Stimulated activated CD4-positive, alpha-beta T cell treated with anti-CD3 and anti-CD28 coated beads, Interleukin-15, amount 100 ng/mL, for 24 hours (primary cell): ENCODE measurements around the gene MAGEB17.
"Not testable (repeated sequence)": the region's sequence is repeated elsewhere in the genome, so short reads cannot be mapped to it uniquely, and the experiment has no call there.

ENCODE experiments used
- DNase-seq: peaks from one replicate; pipeline ENCODE4 v3.0.0-alpha.2; 2020

MAGEB17 gene

GRCh38 chrX:16167181-16167580, at the start of gene MAGEB17:
Gene MAGEB17, plus strand, starts transcription at chrX:16167481. Its CDS starts 2,902 bp downstream, at chrX:16170383.
- DNase-seq = no peak

- DNase-seq = no peak
Measured at GRCh38 chrX:16119353-16120220, 47.7 kb upstream of the MAGEB17 start.

DNA sequence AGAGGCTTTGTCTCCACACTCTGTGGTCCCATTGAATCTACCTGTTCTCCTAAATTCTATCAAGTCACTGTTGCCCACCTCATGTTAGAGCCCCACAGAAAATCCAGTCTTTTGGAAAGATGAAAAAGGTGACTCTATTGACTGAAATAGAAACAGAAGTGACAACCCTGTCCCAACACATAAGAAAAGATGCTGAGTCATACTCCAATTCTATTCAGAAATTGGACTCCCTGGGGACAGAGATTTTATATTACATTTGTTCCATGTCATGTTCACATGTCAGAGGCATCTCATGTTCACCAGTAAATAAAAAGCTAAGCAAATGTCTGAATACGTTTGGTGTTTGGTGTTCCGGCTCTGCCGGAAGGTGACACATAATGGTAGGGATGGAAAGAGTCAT, 46.9 kb upstream of the MAGEB17 start:
- no peak for DNase-seq

- DNase-seq = peak; percentile 70
Measured at GRCh38 chrX:16123222-16123786, 44.0 kb upstream of the MAGEB17 start, which contains the start of gene GRPR. Gene GRPR, plus strand, starts transcription at chrX:16123565. Its CDS starts 389 bp downstream, at chrX:16123954.

DNA sequence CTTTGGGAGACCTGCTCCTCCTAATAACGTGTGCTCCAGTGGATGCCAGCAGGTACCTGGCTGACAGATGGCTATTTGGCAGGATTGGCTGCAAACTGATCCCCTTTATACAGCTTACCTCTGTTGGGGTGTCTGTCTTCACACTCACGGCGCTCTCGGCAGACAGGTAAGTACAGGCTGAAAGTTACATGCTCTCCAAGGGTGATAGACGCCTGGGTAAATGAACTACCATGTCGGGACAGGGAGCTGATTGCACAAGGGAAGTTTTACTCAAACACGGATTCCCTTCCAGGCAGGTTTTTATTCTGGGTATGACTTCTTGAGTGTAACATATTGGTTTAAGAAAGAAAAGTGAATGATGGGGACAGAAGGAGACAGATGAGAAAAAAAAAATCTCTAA, 43.1 kb upstream of the MAGEB17 start:
- DNase-seq = no peak

DNA sequence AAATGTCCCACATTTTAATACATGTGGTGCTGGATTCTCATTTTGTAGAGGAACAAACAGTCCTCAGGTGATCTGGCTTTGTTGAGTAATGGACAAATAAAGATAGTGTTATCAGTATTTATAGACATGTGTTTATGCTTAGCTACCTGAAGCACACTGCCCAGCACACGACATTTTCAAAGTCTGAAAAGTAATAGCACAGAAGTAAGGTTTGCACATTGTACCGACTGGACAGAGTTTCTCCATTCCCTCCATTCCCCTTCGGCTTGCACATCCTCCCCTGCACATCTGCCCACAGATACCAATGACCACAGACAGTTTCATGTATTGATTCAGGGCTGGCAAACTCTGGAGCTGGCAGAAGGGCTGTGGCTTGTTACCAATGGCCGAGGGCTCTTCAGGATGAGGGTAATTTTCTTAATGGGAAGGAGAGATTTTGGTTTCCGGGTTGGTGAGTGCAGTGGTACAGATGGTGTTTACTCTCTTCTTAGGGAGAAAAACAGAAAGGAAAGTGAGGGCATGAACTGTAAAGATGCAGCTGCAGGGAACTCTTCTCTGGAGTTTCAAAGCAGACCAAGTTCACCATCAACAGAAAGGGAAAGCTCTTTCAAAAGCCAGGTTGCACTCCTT, 41.6 kb upstream of the MAGEB17 start:
- DNase-seq = no peak

GRCh38 chrX:16130707-16131106, 36.6 kb upstream of the MAGEB17 start:
- no peak for DNase-seq

- DNase-seq = no peak
Measured at GRCh38 chrX:16134936-16135335, 32.3 kb upstream of the MAGEB17 start.

GRCh38 chrX:16136080-16136479, 31.2 kb upstream of the MAGEB17 start:
- DNase-seq = no peak

- DNase-seq = no peak
Measured at GRCh38 chrX:16137416-16138107, 29.7 kb upstream of the MAGEB17 start.

GRCh38 chrX:16138108-16138427, 29.2 kb upstream of the MAGEB17 start:
- DNase-seq = no peak

DNA sequence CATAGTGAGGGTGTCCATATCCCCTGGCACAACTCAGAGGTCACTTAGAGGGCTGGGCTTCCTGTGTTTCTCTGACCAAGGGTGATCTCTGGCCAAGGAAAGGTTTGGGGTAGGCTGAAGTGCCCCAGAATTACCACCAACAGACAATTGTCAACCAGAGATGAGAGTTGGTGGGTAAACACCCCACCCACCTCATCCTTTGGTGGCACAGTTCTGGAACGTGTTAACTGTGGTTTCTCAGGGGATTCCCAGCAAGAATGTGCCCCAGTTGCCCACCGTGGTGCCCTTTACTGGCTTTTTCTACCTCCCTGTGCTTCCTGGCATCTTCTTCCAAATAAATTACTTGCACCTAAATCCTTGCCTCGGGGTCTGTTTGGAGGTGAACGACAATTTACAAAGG, 26.8 kb upstream of the MAGEB17 start:
- no peak for DNase-seq

DNA sequence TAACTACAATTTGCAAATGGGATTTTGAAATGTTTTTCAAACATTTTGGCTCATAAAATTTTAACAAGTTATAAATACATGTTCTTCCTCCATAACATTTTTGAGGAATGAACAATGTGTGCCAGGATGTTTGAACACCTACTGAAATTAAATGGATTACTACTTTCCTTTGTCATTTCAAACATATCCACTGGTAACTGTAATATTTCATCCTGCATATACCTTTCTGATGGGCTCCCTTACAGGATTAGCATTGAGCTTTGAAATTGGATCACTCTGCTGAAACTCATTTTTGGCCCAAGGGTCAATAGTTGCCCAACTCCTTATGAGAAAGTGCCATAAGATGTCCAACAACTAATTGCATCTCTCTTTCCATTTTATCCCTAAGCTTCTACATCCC, 26.3 kb upstream of the MAGEB17 start:
- DNase-seq = no peak

- no peak for DNase-seq
Measured at GRCh38 chrX:16141422-16142245, 25.6 kb upstream of the MAGEB17 start.

DNA sequence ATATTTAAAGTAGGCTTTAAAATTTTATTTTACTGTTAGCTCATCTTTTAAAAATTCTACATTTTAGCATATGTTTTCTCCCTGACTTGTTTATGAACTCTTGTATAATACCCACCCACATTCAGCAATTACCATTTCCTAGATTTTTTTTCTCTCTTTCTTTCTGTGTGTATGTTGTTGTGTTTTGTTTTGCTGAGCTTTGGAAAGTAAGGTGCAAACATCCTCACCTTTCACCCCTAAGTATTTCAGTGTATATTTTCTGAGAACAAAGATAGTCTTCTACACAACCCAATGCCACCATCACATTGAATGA, 25.1 kb upstream of the MAGEB17 start:
- DNase-seq = no peak

DNA sequence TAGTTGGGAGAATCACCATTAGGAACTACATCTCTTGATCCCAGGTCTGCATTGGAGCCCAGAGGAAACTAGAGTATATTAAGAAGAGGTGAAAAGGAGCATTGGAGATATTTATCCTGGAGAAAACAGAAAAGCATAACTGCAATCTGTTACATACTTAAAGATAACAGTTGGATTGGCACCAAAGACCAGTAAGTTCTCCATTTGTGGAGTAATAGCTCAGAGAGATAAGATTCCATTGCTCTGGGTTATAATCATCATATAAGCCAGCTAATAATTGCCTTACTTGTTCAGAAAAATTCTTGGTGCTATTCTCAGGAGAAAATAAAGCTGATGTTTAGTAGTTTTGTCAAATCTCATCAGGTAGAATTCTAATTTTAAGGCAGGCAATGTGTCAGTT, 23.3 kb upstream of the MAGEB17 start:
- no peak for DNase-seq

GRCh38 chrX:16144420-16144819, 22.9 kb upstream of the MAGEB17 start:
- DNase-seq = no peak

- DNase-seq = not testable (repeated sequence)
Measured at GRCh38 chrX:16145093-16145492, 22.2 kb upstream of the MAGEB17 start.

- DNase-seq = no peak
Measured at GRCh38 chrX:16145656-16146055, 21.6 kb upstream of the MAGEB17 start.

DNA sequence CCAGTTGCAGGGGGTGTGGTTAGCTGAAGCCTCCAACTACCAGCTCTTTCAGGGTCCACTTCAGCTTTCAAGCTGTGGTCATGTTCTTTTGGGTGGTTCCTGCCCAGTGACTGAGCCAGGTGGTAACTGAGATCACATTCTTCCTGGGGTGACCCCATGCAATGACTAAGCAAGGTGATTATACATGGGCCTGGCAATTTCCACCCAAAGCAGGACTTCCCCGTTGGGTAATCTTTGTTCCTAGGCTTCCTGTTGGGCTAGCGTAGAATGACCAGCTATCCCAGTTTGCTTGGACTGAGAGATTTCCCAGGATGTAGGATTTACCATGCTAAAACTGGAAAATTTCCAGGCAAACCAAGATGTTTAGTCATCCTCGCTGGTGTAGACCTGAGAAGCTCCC, 18.4 kb upstream of the MAGEB17 start:
- no peak for DNase-seq

GRCh38 chrX:16155581-16156096, 11.6 kb upstream of the MAGEB17 start:
- DNase-seq = no peak

GRCh38 chrX:16156692-16157331, 10.5 kb upstream of the MAGEB17 start:
- no peak for DNase-seq
